Neural progenitor cell (in vitro differentiated cells): ENCODE measurements around the gene NUDT4. TPM values are rescaled to one million over a fixed set of nuclear protein-coding genes. Genes with fewer than 3 reads are reported as not detected.

Source experiments
- DNase-seq: peaks from one replicate; pipeline ENCODE4 v3.0.0-alpha.2; 2016; ENCODE audit warnings: low spot score
- H2AFZ ChIP-seq: fragments of 200-600 bp; sonication (generic); replicated peaks from 2 replicates; pipeline ENCODE4 v1.6.1; 2016; ENCODE audit warnings: antibody characterized with exemption
- H3F3A ChIP-seq: fragments of 200-600 bp; sonication (generic); 2 replicates; pipeline ENCODE4 v1.6.1; 2016; ENCODE audit warnings: antibody characterized with exemption, low read depth
- H3K27ac ChIP-seq: fragments of 200-600 bp; sonication (generic); 2 replicates; pipeline ENCODE4 v1.5.1; 2016; ENCODE audit warnings: mild to moderate bottlenecking
- H3K27me3 ChIP-seq: fragments of 200-600 bp; sonication (generic); 2 replicates; pipeline ENCODE4 v1.6.1; 2016; ENCODE audit warnings: mild to moderate bottlenecking, moderate library complexity
- H3K36me3 ChIP-seq: fragments of 200-600 bp; sonication (generic); 2 replicates; pipeline ENCODE4 v1.5.1; 2016
- H3K4me1 ChIP-seq: fragments of 200-600 bp; sonication (generic); 2 replicates; pipeline ENCODE4 v1.6.1; 2016; ENCODE audit warnings: mixed run types
- H3K4me2 ChIP-seq: fragments of 200-600 bp; sonication (generic); 2 replicates; pipeline ENCODE4 v1.6.1; 2016
- H3K4me3 ChIP-seq: fragments of 200-600 bp; sonication (generic); 2 replicates; pipeline ENCODE4 v1.5.1; 2016
- H3K79me2 ChIP-seq: fragments of 200-600 bp; sonication (generic); 2 replicates; pipeline ENCODE4 v1.6.1; 2016; ENCODE audit warnings: low read depth
- H3K9ac ChIP-seq: fragments of 200-600 bp; sonication (generic); 2 replicates; pipeline ENCODE4 v1.6.1; 2016
- H3K9me3 ChIP-seq: fragments of 200-600 bp; sonication (generic); 2 replicates; pipeline ENCODE4 v1.5.1; 2016; ENCODE audit warnings: low read depth
- H4K20me1 ChIP-seq: fragments of 200-600 bp; sonication (generic); 2 replicates; pipeline ENCODE4 v1.6.1; 2016; ENCODE audit warnings: low read depth
- H3K27ac Mint-ChIP-seq: 3 replicates; pipeline ENCODE4 v1.8.0; 2021; ENCODE audit warnings: mixed read lengths
- H3K27me3 Mint-ChIP-seq: 2 replicates; pipeline ENCODE4 v1.8.0; 2022; ENCODE audit warnings: low read depth, mild to moderate bottlenecking, inconsistent platforms, moderate library complexity, mixed read lengths; ENCODE audit not compliant: insufficient read depth
- H3K36me3 Mint-ChIP-seq: 3 replicates; pipeline ENCODE4 v1.8.0; 2021; ENCODE audit warnings: mixed read lengths
- H3K4me1 Mint-ChIP-seq: 3 replicates; pipeline ENCODE4 v1.8.0; 2021; ENCODE audit warnings: mixed read lengths
- H3K4me3 Mint-ChIP-seq: 3 replicates; pipeline ENCODE4 v1.8.0; 2021; ENCODE audit warnings: mild to moderate bottlenecking, moderate library complexity, mixed read lengths
- H3K9me3 Mint-ChIP-seq: 3 replicates; pipeline ENCODE4 v1.8.0; 2020; ENCODE audit warnings: mixed read lengths
- EZH2 ChIP-seq: fragments of 200-600 bp; sonication (generic); IDR thresholded peaks from 2 replicates; pipeline ENCODE4 v1.6.1; 2017; ENCODE audit warnings: antibody characterized with exemption, mild to moderate bottlenecking, moderate library complexity
- EZH2phosphoT487 ChIP-seq: fragments of 200-600 bp; sonication (generic); IDR thresholded peaks from 2 replicates; pipeline ENCODE4 v1.6.1; 2017; ENCODE audit warnings: antibody characterized with exemption
- total RNA-seq: library from RNA; depleted of rRNA; stranded (reverse); fragments of >200 nt; gene quantifications from 2 replicates; pipeline ENCODE4 v1.2.3, GENCODE V29; 2015; ENCODE audit warnings: low replicate concordance
- TF ChIP-seq, protein P1 (sequence below): fragments of 200-600 bp; sonication (generic); IDR thresholded peaks from 2 replicates; pipeline ENCODE4 v1.5.1; 2017; ENCODE audit warnings: antibody characterized with exemption, mild to moderate bottlenecking

The NUDT4 gene
- total RNA-seq, 1 donor from 2014 or later, result 89.8 TPM

GRCh38 chr12:93402333-93403311 is 24.9 kb downstream of the NUDT4 start:
- no peaks in the 10 kb centered on the region for H3K4me1 ChIP-seq
- H4K20me1 ChIP-seq, result no peaks in the 10 kb centered on the region
- no peak overlapping the region for H2AFZ ChIP-seq
- H3K4me2 ChIP-seq, result no peak overlapping the region
- Mint-ChIP-seq H3K27me3 (peaks cover 2% of the 10 kb centered on the region), H3K4me3 (no peak overlapping the region), H3K9me3 (no peaks in the 10 kb centered on the region), H3K36me3 (peaks cover 28% of the 10 kb centered on the region), H3K27ac (no peak overlapping the region), H3K4me1 (no peaks in the 10 kb centered on the region)
- no peaks in the 10 kb centered on the region for H3K36me3 ChIP-seq
- no peak for DNase-seq
- TF ChIP-seq, protein P1, sequence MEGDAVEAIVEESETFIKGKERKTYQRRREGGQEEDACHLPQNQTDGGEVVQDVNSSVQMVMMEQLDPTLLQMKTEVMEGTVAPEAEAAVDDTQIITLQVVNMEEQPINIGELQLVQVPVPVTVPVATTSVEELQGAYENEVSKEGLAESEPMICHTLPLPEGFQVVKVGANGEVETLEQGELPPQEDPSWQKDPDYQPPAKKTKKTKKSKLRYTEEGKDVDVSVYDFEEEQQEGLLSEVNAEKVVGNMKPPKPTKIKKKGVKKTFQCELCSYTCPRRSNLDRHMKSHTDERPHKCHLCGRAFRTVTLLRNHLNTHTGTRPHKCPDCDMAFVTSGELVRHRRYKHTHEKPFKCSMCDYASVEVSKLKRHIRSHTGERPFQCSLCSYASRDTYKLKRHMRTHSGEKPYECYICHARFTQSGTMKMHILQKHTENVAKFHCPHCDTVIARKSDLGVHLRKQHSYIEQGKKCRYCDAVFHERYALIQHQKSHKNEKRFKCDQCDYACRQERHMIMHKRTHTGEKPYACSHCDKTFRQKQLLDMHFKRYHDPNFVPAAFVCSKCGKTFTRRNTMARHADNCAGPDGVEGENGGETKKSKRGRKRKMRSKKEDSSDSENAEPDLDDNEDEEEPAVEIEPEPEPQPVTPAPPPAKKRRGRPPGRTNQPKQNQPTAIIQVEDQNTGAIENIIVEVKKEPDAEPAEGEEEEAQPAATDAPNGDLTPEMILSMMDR, result no peak
- TF ChIP-seq EZH2phosphoT487 (no peak), EZH2 (no peak)
- H3F3A ChIP-seq, result peaks cover 30% of the 10 kb centered on the region
- H3K9ac ChIP-seq, result no peak overlapping the region
- H3K9me3 ChIP-seq, result no peaks in the 10 kb centered on the region
- no peaks in the 10 kb centered on the region for H3K79me2 ChIP-seq
- H3K27me3 ChIP-seq, result no peaks in the 10 kb centered on the region
- no peak overlapping the region for H3K4me3 ChIP-seq
- no peak overlapping the region for H3K27ac ChIP-seq

DNA sequence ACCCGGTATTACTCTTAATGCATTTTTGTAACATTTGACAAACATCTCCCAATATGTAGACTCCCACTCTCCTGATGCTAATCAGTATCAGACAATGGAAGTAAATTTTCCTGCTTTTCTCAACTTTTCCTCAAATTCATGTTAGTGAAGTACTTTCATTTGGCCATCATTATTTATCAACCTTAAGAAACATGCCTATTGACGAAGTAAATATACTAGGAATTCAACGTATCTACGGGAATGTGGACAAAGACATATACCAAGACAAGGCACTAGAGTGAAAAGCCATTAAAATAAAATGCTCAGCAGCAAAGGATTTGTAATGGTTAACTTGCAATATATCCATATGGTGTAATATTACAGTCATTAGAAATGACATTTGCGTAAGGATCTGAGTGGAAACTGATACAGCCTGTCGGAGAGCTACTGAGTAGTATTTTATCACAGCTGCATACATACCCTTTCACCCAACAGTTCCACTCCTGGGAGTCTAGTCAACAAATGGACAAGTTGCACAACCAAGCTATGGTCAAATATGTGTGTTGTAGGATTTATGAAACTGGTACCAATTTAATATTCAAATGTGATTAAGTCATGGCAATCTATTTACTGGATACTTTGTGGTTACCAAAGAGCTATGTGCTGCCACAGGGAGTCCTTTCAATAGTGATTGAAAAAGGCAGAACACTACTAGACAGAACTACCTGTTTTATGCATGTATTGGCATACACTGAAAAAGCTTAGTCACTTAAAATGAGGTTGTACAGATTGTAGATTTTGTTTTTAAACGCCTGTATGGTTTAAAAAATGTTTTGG is 26.5 kb downstream of the NUDT4 start:
- no peaks in the 10 kb centered on the region for H3K9me3 ChIP-seq
- TF ChIP-seq, protein P1, result no peak
- no peak for TF ChIP-seq EZH2
- no peak for TF ChIP-seq EZH2phosphoT487
- H3K4me3 ChIP-seq, result no peak overlapping the region
- H4K20me1 ChIP-seq, result peaks cover 7% of the 10 kb centered on the region
- H3K27ac ChIP-seq, result peak overlapping the region; percentile 35
- Mint-ChIP-seq H3K27ac (no peak overlapping the region), H3K4me1 (no peaks in the 10 kb centered on the region), H3K4me3 (no peak overlapping the region), H3K36me3 (peaks cover 36% of the 10 kb centered on the region), H3K9me3 (no peaks in the 10 kb centered on the region), H3K27me3 (peaks cover 2% of the 10 kb centered on the region)
- H3F3A ChIP-seq, result peaks cover 29% of the 10 kb centered on the region
- H3K27me3 ChIP-seq, result no peaks in the 10 kb centered on the region
- no peak overlapping the region for H2AFZ ChIP-seq
- peaks cover 3% of the 10 kb centered on the region for H3K36me3 ChIP-seq
- H3K4me1 ChIP-seq, result no peaks in the 10 kb centered on the region
- H3K4me2 ChIP-seq, result no peak overlapping the region
- H3K79me2 ChIP-seq, result peaks cover 6% of the 10 kb centered on the region
- DNase-seq, result no peak
- H3K9ac ChIP-seq, result no peak overlapping the region

GRCh38 chr12:93404961-93405849 is 27.5 kb downstream of the NUDT4 start:
- H2AFZ ChIP-seq, result no peak overlapping the region
- peaks cover 29% of the 10 kb centered on the region for H3F3A ChIP-seq
- no peaks in the 10 kb centered on the region for H3K27me3 ChIP-seq
- H3K4me2 ChIP-seq, result no peak overlapping the region
- Mint-ChIP-seq H3K27me3 (peaks cover 2% of the 10 kb centered on the region), H3K27ac (no peak overlapping the region), H3K4me1 (no peaks in the 10 kb centered on the region), H3K9me3 (no peaks in the 10 kb centered on the region), H3K4me3 (no peak overlapping the region), H3K36me3 (peaks cover 36% of the 10 kb centered on the region)
- H3K79me2 ChIP-seq, result peaks cover 9% of the 10 kb centered on the region
- peak overlapping the region; percentile 35 for H3K27ac ChIP-seq
- H3K4me3 ChIP-seq, result no peak overlapping the region
- H3K4me1 ChIP-seq, result no peaks in the 10 kb centered on the region
- H3K9me3 ChIP-seq, result no peaks in the 10 kb centered on the region
- no peak for DNase-seq
- peaks cover 5% of the 10 kb centered on the region for H3K36me3 ChIP-seq
- H4K20me1 ChIP-seq, result peaks cover 7% of the 10 kb centered on the region
- H3K9ac ChIP-seq, result no peak overlapping the region
- TF ChIP-seq, protein P1, result no peak
- TF ChIP-seq EZH2phosphoT487 (no peak), EZH2 (no peak)
